GM12801 (cell line): ENCODE measurements around the gene WRAP73.

ENCODE experiments used
- CTCF ChIP-seq: IDR thresholded peaks from one replicate; pipeline ENCODE4 v1.5.1; 2011; ENCODE audit warnings: control low read depth; ENCODE audit not compliant: insufficient read length; ENCODE audit errors: extremely low read depth

WRAP73 gene

GRCh38 chr1:3695326-3696217 lies 45.7 kb upstream of the WRAP73 start:
- no peak for TF ChIP-seq CTCF

DNA sequence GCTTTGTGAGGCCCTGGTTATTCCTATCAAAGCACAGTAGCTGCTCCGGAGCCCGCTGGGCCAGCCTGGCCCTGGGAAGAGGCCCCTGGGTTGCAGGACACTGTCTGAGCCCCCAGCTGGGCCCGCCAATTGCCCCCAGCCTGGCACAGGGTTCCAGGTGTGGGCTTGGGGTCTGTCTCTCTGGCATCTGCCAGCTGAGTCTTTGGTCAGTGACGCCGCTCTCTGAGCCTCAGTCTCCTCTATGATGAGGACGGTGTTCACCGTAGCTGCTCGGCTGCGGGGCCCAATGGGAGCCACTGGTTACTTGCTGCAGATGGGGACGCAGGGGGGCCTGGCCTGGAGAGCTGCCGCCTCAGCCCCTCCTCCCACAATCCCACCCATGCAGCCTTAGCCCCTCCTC lies 43.4 kb upstream of the WRAP73 start:
- TF ChIP-seq CTCF: no peak

DNA sequence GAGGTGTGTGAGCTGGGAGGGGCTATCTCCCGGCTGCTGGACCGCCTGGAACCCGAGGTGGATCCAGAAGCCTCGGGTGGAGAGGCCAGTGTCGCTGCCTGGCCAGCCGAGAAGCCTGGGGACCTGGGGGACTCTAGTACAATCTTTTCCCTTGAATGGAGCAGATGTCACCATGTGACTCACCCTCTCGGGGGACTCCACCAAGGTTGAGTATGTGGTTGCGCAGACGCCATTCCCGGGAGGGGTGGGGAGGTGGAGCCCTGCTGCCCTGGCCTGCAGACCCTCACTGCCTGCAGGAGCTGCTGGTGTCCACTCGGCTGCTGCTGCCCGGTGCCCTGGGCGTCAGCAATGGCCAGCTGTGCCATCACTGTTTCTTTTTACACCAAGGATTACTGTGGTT lies 42.7 kb upstream of the WRAP73 start:
- no peak for TF ChIP-seq CTCF

DNA sequence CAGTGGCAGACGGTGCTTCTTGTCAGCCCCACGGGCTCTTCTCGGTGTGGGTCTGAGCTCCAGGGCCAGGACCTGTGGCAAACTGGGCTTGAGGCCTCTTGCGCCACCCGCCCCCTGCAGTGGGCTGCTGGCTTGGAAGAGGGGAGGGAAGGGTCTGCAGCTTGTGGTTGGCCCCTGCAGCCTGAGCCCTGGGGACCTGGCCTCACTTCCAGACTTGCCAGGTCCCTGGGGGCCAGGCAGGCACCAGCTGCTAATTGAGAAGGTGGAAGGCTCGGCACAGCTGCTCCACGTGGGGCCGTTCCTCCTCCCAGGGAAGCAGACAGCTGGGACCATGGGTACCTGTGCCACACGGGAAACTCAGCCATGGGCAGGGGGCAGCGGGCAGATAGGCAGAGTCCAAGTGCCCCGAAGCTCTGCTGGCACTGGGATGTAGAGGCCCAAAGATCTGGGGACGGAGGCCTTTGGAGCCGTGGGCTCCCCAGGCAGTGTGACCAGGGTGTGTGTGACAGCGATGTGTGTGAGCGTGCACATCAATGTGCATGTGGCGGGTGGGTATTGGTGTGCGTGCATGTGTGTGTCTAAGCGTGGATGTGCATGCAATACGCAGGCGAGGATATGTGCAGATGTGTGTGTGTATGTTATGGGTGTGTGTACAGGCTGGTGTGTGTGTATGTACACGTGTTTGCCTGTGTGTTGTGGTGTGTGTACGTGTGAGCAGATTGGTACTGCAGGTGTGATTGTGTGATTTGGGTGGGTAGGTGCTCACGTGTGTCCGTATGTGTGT lies 41.7 kb upstream of the WRAP73 start:
- TF ChIP-seq CTCF: no peak

GRCh38 chr1:3690282-3691065 lies 40.6 kb upstream of the WRAP73 start:
- no peak for TF ChIP-seq CTCF

DNA sequence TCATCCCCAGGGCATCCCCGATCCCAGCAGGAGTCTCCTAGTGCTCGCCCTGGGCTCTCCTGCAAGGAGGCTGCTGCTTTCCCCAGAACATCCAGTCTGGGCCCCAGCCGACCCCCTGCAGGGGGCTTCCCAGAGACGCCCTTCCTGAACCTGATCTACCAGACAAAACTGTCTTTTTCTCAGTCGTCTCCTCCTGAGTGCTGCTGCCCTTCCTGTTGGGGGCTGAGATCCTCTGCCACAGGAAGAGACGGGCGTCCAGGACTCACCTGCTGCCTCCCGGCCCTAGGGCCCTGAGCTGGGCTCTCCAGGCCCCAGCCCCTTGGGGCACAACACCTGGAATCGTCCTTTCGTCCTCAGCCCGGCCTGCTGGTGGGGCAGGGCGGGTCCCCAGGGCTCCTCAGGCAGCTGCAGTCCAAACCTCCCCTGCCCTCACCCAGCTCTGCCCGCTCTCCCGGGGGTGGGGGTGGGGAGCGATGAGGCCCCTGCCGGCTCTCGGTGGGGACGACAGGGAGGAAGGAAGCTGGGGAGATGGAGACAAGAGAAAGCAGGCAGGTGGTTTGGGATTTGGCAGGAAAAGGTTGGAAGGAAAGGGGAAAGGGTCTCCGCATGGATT lies 39.3 kb upstream of the WRAP73 start:
- TF ChIP-seq CTCF: no peak
